BJ (cell line): Measurements from ENCODE around the gene APOO. TPM values are rescaled to one million over a fixed set of nuclear protein-coding genes. Genes with fewer than 3 reads are reported as not detected.

Source experiments
- CTCF ChIA-PET: fragments of 350-600 bp; formaldehyde crosslinking; extraction: SDS; loops from one replicate; lab custom pipeline; 2021; ENCODE audit warnings: antibody characterized with exemption, inconsistent platforms; lab: Yijun Ruan, JAX
- POLR2A ChIA-PET: fragments of 300-600 bp; sonication (Branson Sonifier 250); formaldehyde crosslinking; extraction: SDS; loops from one replicate; lab custom pipeline; 2021; ENCODE audit warnings: antibody characterized with exemption; lab: Charles Lee
- DNase-seq: peaks from one replicate; pipeline ENCODE4 v3.0.0-alpha.2; 2011; ENCODE audit warnings: low read depth
- H3K27me3 ChIP-seq: 2 replicates; pipeline ENCODE4 v1.6.0; 2011; ENCODE audit warnings: low read length; ENCODE audit not compliant: control insufficient read depth, insufficient read depth
- H3K36me3 ChIP-seq: 2 replicates; pipeline ENCODE4 v1.5.1; 2011; ENCODE audit warnings: low read length; ENCODE audit not compliant: control insufficient read depth, insufficient read depth
- H3K4me3 ChIP-seq: 2 replicates; pipeline ENCODE4 v1.5.1; 2011; ENCODE audit warnings: low read depth, mild to moderate bottlenecking, control low read depth, low read length
- CTCF ChIP-seq: IDR thresholded peaks from 2 replicates; pipeline ENCODE4 v1.5.1; 2011; ENCODE audit warnings: low read depth, mild to moderate bottlenecking, control low read depth, inconsistent platforms, low read length, moderate library complexity; ENCODE audit not compliant: insufficient read depth
- polyA minus RNA-seq: library from RNA; depleted of rRNA, polyadenylated mRNA; stranded (reverse); fragments of >200 nt; gene quantifications from 2 replicates; pipeline ENCODE4 v1.2.3, GENCODE V29; 2011; rRNA and poly(A)+ RNA removed
- polyA plus RNA-seq: library from polyadenylated mRNA; depleted of rRNA; stranded (reverse); fragments of >200 nt; gene quantifications from 2 replicates; pipeline ENCODE4 v1.2.3, GENCODE V29; 2011; rRNA removed

The APOO gene
- polyA plus RNA-seq (6.6 and 10.0 TPM in 2 replicates), polyA minus RNA-seq (1.00 and 1.6 TPM in 2 replicates)

GRCh38 chrX:23907498-23908218 is at the start of gene APOO, which contains the start of gene CXorf58:
TSS of gene APOO (minus strand) at chrX:23907938. CDS start at chrX:23907702, 236 bp downstream.
TSS of gene CXorf58 (plus strand) at chrX:23908006. CDS start at chrX:23910303, 2,297 bp downstream.
- no peak for DNase-seq
- peak; percentile 74 for TF ChIP-seq CTCF
- POLR2A ChIA-PET, result no interaction called here
- Histone ChIP-seq H3K36me3 (no peaks in the 10 kb centered on the region), H3K4me3 (peak within 1 kb of the TSS; percentile 59), H3K27me3 (no peaks in the 10 kb centered on the region)
- CTCF ChIA-PET, result interaction anchor here (0.7 to 2.0 kb wide), 3 partner anchors 147 to 640 kb away, joined by 3 to 6 read pairs (median 3); partner anchors contain the start of gene EIF2S3

DNA sequence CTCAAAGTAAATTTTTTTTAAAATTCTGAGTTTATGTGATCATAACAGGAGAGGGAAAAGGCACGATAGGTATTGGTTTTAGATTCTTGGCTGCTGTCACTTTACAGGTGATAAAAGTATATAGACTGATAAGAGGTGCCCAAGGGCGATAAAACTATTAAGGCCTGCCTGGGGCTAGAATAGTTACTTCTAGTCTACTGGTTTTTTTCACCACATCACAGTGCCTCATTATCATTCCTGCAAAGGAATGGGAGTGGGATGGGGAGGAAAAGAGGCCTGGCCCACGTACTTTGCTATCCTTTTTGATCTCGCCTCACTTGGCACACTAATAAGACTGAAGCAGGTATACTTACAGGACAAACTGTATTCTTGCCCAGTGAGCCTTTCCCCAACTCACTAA is 46.7 kb upstream of the APOO start:
- H3K27me3 ChIP-seq, result no peaks in the 10 kb centered on the region
- no peak overlapping the region for H3K4me3 ChIP-seq
- no peaks in the 10 kb centered on the region for H3K36me3 ChIP-seq
- POLR2A ChIA-PET, result no interaction called here
- no peak for DNase-seq
- CTCF ChIA-PET, result no interaction called here
- TF ChIP-seq CTCF, result no peak

DNA sequence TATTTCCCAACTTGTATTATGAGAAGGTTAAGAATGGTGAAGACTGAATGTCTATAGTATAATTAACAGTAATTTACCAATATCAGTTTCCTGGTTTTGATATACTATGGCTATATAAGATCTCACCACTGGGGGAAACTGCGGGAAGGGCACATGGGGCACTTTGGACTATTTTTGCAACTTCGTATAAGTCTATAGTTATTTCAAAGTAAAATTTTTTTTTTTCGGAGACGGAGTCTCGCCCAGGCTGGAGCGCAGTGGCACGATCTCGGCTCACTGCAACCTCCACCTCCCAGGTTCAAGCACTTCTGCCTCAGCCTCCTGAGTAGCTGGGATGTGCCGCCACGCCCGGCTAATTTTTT is 46.2 kb upstream of the APOO start:
- no peaks in the 10 kb centered on the region for H3K36me3 ChIP-seq
- ChIA-PET POLR2A (no interaction called here), CTCF (no interaction called here)

GRCh38 chrX:23952984-23953907 is 45.5 kb upstream of the APOO start:
- Histone ChIP-seq H3K4me3 (no peak overlapping the region), H3K27me3 (no peaks in the 10 kb centered on the region), H3K36me3 (no peaks in the 10 kb centered on the region)
- ChIA-PET POLR2A (no interaction called here), CTCF (no interaction called here)
- TF ChIP-seq CTCF, result no peak
- DNase-seq, result no peak

More for the DNA sequence above, 46.2 kb upstream of the APOO start:
- no peak for TF ChIP-seq CTCF
- Histone ChIP-seq H3K4me3 (no peak overlapping the region), H3K27me3 (no peaks in the 10 kb centered on the region)
- no peak for DNase-seq

GRCh38 chrX:23952391-23952790 is 44.7 kb upstream of the APOO start:
- Histone ChIP-seq H3K4me3 (no peak overlapping the region), H3K27me3 (no peaks in the 10 kb centered on the region), H3K36me3 (no peaks in the 10 kb centered on the region)
- ChIA-PET POLR2A (no interaction called here), CTCF (no interaction called here)
- no peak for DNase-seq
- no peak for TF ChIP-seq CTCF
